ENCODE data around the gene EHD4. TPM values are rescaled to one million over a fixed set of nuclear protein-coding genes. Genes with fewer than 3 reads are reported as not detected.

EHD4 gene
- polyA plus RNA-seq, 2 of the 4 experiments (the other 2 are of a cell fraction): 8.2 to 9.0 TPM

GRCh38 chr15:41891946-41892345 is 80.4 kb downstream of the EHD4 start:
- FAIRE-seq: no peak
- POLR2A ChIA-PET: no interaction called here

DNA sequence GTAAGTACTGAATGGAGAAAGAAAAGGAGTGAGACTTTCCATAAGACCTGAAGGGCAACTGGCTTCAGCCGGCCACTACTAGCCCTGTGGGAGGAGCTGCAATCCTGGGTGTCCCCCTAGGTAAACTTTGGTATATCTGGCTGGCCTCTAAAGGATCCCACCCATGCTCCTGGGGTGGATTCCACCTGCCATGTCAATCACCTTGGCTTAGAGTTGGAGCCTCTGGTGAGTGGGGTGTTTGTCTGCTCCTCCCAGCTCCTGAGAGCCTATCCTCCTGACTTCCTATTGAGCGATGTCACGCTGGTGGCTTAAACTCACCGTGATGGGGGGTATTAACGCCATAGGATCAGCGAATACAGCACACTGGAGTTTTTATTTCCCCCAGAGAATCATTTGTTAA is 81.1 kb downstream of the EHD4 start:
- Histone ChIP-seq H3K4me2 (no peak overlapping the region), H3K9me3 (no peaks in the 10 kb centered on the region), H3K4me3 (no peak overlapping the region), H3K4me1 (peaks cover 11% of the 10 kb centered on the region; the same call in 2 of the 3 replicates), H3K27ac (no peak overlapping the region)
- FAIRE-seq (no peak), DNase-seq (ENCODE audit: low read depth in 1 of 2, low spot score in 1 of 2) (no peak), ATAC-seq (no peak)
- ChIA-PET POLR2A (no interaction called here), CTCF (interaction anchor here (1.2 kb wide), 1 partner anchor 8 kb away, joined by 3 read pairs; no protein-coding TSS in a partner anchor)
- 79% methylated on average over 6 of the region's 6 CpGs for WGBS (ENCODE audit: missing lambda C conversion rate)
- TF ChIP-seq GATA3 (IDR thresholded peaks at IDR 0.05; ENCODE audit: borderline replicate concordance) (no peak), KDM5A (IDR thresholded peaks at IDR 0.05) (no peak), CHD2 (IDR thresholded peaks at IDR 0.05; ENCODE audit: low read length, partially characterized antibody) (no peak), MAZ (IDR thresholded peaks at IDR 0.05; ENCODE audit: borderline replicate concordance, low read depth, low read length) (no peak), FOSB (CRISPR knock-in tag; IDR thresholded peaks at IDR 0.05) (no peak)

More at GRCh38 chr15:41891946-41892345, 80.4 kb downstream of the EHD4 start:
- TF ChIP-seq ATOH8 (CRISPR knock-in tag; IDR thresholded peaks at IDR 0.05; ENCODE audit: low read depth) (no peak), RARB (CRISPR knock-in tag; IDR thresholded peaks at IDR 0.05) (no peak), MAFK (IDR thresholded peaks at IDR 0.05; ENCODE audit: partially characterized antibody) (no peak), KDM5A (IDR thresholded peaks at IDR 0.05) (no peak), HOXA7 (CRISPR knock-in tag; IDR thresholded peaks at IDR 0.05) (no peak), FOXS1 (CRISPR knock-in tag; IDR thresholded peaks at IDR 0.05) (no peak), PHF8 (IDR thresholded peaks at IDR 0.05; ENCODE audit: borderline replicate concordance, low read depth) (no peak), SREBF2 (IDR thresholded peaks at IDR 0.05) (no peak), KDM1A (IDR thresholded peaks at IDR 0.05; ENCODE audit: low read depth) (no peak), TP53 (CRISPR knock-in tag; IDR thresholded peaks at IDR 0.05) (no peak)
- TF ChIP-seq, protein P1, sequence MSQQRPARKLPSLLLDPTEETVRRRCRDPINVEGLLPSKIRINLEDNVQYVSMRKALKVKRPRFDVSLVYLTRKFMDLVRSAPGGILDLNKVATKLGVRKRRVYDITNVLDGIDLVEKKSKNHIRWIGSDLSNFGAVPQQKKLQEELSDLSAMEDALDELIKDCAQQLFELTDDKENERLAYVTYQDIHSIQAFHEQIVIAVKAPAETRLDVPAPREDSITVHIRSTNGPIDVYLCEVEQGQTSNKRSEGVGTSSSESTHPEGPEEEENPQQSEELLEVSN (IDR thresholded peaks at IDR 0.05; ENCODE audit: borderline replicate concordance, low read depth): no peak
- Histone ChIP-seq H3K4me1 (peaks cover 11% of the 10 kb centered on the region; the same call in 2 of the 3 replicates), H3K4me2 (no peak overlapping the region), H3K9me3 (no peaks in the 10 kb centered on the region), H3K27ac (no peak overlapping the region), H3K4me3 (no peak overlapping the region)
- CTCF ChIA-PET: interaction anchor here (1.2 to 4.8 kb wide), 2 partner anchors 9 to 12 kb away, joined by 3 to 25 read pairs; no protein-coding TSS in a partner anchor
- WGBS (ENCODE audit: missing lambda C conversion rate): 65% methylated on average over 3 of the region's 3 CpGs
- DNase-seq (ENCODE audit: low read depth in 1 of 2, low spot score in 1 of 2): no peak
- ATAC-seq: no peak

GRCh38 chr15:41890050-41890690 is 82.2 kb downstream of the EHD4 start:
- WGBS (ENCODE audit: missing lambda C conversion rate): 83% methylated on average over 4 of the region's 6 CpGs
- Histone ChIP-seq H3K9me3 (no peaks in the 10 kb centered on the region), H3K27ac (no peak overlapping the region), H3K4me1 (peaks cover 9% of the 10 kb centered on the region; the same call in 2 of the 3 replicates), H3K4me2 (no peak overlapping the region), H3K4me3 (no peak overlapping the region)
- DNase-seq (ENCODE audit: low read depth in 1 of 2, low spot score in 1 of 2): no peak
- no peak for FAIRE-seq
- no peak for ATAC-seq
- ChIA-PET POLR2A (no interaction called here), CTCF (no interaction called here)
- TF ChIP-seq MAFK (IDR thresholded peaks at IDR 0.05; ENCODE audit: partially characterized antibody) (no peak), CEBPB (IDR thresholded peaks at IDR 0.05) (no peak), ZNF302 (CRISPR knock-in tag; IDR thresholded peaks at IDR 0.05) (no peak), CHD2 (IDR thresholded peaks at IDR 0.05; ENCODE audit: low read length, partially characterized antibody) (no peak), FOXS1 (CRISPR knock-in tag; IDR thresholded peaks at IDR 0.05) (no peak), EHMT2 (IDR thresholded peaks at IDR 0.05; ENCODE audit: low read depth) (no peak), HEYL (CRISPR knock-in tag; IDR thresholded peaks at IDR 0.05) (no peak), POLR2A (IDR thresholded peaks at IDR 0.05; ENCODE audit: low read length) (no peak), PBX3 (IDR thresholded peaks at IDR 0.05) (no peak), EP300 (IDR thresholded peaks at IDR 0.05) (no peak), ZFP36 (IDR thresholded peaks at IDR 0.05; ENCODE audit: borderline replicate concordance, partially characterized antibody) (no peak), NR3C1 (IDR thresholded peaks at IDR 0.05) (no peak), KDM5A (IDR thresholded peaks at IDR 0.05) (no peak), MAX (IDR thresholded peaks at IDR 0.05) (no peak), CBX8 (IDR thresholded peaks at IDR 0.05) (no peak), FOSL2 (IDR thresholded peaks at IDR 0.05) (no peak), FOSL2 (CRISPR knock-in tag; IDR thresholded peaks at IDR 0.05) (no peak)
- TF ChIP-seq, protein P2, sequence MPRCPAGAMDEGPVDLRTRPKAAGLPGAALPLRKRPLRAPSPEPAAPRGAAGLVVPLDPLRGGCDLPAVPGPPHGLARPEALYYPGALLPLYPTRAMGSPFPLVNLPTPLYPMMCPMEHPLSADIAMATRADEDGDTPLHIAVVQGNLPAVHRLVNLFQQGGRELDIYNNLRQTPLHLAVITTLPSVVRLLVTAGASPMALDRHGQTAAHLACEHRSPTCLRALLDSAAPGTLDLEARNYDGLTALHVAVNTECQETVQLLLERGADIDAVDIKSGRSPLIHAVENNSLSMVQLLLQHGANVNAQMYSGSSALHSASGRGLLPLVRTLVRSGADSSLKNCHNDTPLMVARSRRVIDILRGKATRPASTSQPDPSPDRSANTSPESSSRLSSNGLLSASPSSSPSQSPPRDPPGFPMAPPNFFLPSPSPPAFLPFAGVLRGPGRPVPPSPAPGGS (IDR thresholded peaks at IDR 0.05): no peak

Measured in A549 (cell line).